ENCODE data around the gene FAHD1.
"Not testable (repeated sequence)": the region's sequence is repeated elsewhere in the genome, so short reads cannot be mapped to it uniquely, and the experiment has no call there.

The FAHD1 gene

DNA sequence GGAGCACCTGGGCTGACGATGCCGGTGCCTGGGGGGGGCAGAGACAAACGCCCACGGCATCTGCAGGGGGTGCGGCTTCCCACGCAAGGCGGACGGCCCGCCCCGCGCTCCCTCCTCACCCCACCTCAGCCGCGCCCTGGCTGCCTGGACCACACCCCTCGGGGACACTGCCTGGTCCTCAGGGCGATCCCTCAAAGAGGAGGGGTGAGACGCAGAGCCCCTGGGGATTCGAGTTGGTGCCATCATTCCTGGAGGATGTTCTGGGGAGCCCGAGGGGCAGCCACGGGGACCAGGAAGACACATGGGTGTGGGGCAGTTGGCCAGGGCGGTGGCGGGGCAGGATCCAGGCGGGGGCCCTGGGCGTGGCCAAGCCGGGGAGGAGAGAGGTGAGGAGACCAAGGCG lies 37.4 kb upstream of the FAHD1 start:
- DNase-seq (ENCODE audit: low read depth) = no peak

DNA sequence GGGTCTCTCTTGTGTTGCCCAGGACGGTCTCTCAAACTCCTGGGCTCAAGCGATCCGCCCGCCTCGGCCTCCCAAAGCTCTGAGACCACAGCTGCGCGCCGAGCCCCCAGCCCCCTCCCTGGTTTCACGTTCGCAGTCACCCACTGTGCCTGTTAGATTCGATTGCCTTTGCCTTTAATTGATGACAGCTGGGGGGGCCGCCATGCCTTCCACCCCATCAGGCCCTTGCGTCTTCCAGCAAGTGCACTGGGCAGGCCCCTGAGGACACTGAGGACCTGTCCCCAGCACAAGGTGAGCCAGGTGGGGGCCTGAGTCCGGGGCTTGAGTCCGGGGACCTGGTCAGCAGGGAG lies 36.8 kb upstream of the FAHD1 start:
- DNase-seq (ENCODE audit: low read depth) = no peak

DNA sequence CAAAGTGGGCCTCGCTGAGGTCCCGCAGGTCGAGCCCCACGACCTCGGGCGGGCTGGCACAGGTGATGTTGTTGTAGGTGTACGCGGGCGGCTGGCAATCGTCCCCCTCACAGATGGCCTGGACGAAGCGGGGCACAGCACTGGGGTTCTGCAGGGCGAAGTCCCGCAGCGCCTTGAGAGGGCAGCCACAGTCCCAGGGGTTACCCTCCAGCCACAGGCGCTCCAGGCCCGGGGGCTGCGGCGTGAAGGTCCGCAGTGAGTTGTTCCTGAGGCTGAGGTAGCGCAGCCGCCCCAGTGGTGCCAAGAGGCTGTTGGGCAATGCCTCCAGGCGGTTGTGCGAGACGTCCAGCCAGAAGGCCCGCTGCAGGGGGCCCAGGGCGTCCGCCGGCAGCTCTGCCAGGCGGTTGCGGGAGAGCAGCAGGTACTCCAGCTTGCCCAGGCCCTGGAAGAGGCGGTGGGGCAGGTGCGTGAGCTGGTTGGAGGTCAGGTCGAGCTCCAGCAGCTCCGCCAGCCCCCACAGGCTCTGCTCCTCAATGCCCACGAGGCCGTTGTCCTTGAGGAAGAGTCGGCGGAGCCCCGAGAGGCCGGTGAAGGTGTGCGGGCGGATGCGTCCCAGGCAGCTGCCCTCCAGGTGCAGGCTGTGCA lies 36.3 kb upstream of the FAHD1 start:
- DNase-seq (ENCODE audit: low read depth) = no peak

DNA sequence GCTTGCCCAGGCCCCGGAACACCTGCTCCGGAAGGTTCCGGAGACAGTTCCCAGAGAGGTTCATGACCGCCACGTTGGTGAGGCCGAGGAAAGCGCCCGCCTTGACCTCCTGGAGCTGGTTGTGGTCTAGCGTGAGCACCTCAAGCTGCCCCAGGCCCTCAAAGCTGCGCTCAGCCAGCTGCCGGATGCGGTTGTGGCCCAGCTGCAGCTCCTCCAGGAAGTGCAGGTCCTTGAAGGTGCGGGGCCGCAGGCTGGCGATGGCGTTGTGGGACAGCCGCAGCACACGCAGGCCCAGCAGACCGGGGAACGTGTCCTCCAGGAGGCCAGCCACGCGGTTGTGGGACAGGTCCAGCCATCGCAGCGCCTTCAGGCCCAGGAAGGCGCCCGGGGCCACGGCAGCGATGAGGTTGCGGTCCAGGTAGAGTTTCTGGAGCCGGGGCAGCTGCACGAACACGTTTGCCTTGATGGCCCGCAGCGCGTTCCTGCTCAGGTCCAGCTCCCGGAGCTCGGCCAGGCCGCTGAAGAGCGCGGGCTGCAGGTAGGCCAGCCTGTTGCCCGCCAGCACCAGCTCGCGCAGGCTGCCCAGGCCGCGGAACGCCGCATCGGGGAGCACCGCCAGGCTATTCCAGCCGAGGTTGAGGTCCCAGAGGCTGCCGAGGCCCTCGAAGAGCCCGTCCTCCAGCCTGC lies 35.6 kb upstream of the FAHD1 start:
- no peak for DNase-seq (ENCODE audit: low read depth)

DNA sequence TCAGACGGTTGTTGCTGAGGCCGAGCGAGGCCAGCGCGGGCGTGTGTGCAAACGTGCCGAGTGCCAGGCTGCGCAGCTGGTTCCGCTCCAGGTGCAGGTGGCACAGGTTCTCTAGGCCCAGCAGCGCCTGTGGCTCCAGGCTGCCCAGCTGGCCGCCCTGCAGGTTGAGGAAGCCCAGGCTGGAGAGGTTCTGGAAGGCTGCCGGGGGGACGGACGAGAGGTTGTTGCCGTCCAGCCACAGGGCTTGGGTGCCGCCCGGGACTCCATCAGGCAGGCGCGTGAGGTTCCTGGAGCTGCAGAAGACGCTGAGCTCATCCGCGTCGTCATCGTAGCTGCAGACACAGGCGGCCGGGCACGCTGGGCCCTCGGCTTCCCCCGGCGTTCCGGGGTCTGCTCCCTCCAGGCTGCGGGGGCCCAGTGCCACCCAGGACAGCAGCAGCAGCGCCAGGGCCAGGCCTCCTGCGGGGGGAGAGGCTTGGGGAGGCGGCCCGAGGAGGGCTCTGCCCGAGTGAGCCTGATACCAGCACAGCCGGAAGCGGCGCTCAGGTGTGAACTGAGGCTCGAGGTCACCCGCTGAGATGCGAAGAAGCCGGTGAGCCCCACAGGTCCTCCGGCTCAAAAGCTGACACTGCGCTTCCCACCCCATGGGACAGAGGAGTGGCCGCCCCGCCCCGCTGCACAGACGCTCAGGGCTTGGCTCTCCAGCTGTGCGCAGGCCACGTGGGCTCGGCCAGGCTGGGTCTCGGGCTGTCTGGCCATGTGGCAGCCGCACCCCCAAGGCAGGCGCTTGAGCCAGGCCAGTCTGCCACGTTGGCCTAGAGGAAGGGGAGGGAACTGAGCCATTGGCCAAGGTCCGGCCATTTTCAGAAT lies 34.8 kb upstream of the FAHD1 start:
- no peak for DNase-seq (ENCODE audit: low read depth)

DNA sequence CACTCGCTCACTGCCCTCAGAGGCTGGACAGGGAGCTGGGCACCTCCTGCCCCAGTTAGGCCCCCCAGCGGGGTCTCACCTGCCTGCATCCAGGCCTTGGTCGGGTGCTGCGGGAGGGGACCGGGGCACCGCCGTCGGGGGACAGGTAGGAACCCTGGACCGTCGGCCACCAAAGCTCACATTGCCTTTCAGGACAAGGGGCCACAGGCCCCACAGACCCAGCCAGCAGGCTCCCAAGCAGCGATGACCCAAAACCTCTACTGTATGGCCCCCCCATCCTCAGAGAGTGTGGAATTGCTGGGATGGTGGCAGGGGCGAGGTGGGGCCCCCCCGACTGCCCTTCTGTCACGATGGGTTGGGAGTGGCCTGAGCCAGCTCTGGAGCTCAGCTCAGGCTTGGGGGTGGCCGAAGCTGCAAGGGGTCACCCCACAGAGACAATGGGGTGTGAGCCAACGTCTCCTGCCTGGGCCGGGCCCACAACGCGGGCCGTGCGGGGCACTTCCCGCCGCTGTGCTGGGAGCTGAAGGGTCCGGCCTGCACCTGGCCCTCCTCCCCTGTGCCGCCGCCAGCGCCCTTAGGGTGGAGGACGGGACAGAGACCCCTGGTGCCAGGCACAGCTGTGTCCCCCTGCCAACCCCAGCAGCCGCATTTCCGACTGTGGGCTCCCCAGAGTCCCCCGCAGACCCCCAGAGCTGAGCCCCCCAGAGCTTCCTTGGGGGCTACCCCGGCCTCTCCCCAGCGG lies 34.0 kb upstream of the FAHD1 start:
- no peak for DNase-seq (ENCODE audit: low read depth)

DNA sequence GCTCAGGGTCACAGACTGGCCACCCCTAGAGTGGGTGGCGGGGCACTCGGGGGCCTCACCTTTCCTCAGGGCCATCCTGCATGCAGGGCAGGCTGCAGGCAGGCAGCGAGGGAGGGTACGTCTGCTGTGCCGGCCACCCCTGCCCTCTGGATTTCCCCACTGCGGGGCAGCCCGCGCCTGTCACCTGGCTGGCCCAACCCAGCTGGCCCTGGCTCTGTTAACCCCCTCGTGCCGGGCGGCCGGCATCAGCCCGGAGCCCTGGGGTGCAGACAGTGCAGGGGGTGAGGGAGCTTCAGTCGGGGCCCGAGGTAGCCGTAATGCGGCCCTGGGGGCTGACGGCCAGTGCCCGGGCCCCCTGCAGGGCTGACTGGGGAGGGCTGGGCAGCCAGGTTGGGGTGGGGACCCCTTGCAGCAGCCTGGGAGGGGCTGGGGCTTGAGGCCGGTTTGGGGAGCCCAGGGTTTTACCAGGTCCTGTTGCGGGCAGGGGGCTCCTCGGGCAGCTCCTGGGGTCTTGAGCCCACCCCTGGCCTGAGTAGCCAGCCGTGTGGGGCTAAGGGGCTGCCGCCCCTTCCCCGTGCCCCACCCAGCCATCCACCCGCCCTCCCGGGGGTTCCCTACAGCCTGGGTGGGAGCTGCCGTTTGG lies 33.3 kb upstream of the FAHD1 start, which contains the start of gene IGFALS:
Gene IGFALS, minus strand, starts transcription at position 128 of the 643 bp plus-strand sequence. Its CDS starts 53 bp downstream, at position 75.
- no peak for DNase-seq (ENCODE audit: low read depth)

DNA sequence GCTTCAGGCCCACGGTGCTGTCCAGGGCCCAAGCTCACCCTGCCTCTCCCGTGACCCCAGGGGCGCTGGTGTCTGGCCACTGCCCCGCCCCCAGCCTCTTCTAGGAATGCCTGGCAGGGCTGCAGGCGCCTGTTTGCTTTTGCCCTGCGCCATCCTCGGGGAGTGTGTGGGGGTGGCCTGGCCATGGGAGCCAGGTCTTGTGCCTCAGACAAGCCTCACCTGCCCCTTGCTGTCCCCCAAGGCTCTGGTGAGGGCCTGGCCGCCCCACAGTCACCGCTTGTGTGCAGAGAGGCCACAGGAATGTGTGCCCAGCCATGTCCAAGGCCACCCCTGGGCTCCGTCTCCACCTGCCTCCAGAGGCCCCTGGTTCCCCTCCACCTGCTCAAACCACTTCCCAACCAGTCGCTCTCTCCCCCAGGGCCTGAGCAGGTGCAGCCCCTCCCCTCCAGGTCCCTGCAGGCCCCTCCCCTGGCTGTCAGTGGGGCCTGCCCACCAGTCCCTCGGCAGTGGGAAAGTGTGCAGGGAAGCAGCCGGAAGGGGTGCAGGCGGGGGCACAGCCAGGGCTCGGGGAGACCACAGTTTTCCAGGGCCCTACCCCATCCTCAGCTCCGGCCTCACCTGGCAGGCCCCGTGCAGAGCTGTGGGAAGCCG lies 32.7 kb upstream of the FAHD1 start:
- no peak for DNase-seq (ENCODE audit: low read depth)

DNA sequence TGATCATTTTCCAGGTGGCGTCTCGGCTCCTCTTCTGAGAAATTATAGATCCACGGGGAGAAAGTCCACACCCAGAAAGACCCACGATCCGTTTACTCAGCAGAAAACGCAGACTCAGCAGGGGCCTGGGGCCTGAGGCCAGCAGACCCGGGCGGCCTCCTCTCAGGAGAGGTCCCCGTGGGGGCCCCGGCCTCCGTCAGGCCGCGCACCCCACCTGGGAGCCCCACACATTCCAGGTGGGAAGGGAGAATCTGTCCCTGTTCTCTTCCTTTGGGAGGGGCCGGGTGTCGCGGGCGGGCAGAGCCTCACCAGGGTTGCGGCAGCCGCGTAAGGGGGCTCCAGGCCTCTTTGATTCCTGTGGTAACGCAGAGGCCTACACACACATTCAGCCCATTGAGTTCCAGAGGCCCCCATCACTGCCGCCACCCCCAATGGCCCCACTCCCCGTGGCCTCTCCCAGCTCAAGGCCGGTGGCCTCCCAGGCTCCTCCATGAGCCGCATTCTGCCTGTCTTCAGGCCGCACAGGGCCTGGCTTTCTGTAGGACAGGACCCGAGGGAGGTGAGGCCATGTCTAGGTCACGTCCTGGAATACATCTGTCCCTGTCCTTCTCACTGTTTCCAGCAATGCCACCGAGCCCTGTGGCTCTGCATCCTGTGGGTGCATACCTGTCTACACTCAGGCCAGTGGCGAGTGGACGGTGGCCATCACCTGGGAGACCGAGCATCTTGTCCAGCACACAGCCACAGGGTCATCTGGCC lies 31.9 kb upstream of the FAHD1 start:
- DNase-seq (ENCODE audit: low read depth) = no peak

DNA sequence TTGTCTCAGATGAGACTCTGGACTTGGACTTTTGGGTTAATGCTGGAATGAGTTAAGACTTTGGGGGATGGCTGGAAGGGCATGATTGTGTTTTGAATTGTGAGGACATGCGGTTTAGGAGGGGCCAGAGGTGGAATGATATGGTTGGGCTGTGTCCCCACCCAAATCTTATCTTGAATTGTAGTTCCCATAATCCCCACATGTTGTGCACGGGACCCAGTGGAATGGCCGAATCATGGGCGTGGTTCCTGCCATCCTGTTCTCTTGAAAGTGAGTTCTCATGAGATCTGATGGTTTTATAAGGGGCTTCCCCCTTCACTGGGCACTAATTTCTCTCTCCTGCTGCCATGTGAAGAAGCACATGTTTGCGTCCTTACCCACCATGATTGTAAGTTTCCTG lies 27.7 kb upstream of the FAHD1 start:
- not testable (repeated sequence) for DNase-seq (ENCODE audit: low read depth)

DNA sequence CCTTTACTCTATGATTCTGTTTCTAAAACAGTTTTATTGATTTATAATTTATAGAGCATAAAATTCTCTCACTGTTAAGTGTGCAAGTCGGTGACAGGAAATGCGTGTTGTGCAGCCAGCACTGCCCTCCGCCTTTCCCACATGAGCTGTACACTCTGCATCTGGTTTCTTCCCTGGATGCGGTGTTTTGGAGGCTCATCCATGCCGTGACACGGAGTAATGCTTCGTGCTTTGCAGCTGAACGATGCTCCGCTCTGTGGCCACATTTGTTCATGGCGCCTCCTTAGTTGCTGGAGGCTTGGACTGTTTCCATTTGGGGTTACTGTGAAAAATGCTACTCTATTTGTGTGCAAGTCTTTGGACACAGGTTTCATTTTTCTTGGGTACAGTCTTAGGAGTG lies 26.3 kb upstream of the FAHD1 start:
- no peak for DNase-seq (ENCODE audit: low read depth)

DNA sequence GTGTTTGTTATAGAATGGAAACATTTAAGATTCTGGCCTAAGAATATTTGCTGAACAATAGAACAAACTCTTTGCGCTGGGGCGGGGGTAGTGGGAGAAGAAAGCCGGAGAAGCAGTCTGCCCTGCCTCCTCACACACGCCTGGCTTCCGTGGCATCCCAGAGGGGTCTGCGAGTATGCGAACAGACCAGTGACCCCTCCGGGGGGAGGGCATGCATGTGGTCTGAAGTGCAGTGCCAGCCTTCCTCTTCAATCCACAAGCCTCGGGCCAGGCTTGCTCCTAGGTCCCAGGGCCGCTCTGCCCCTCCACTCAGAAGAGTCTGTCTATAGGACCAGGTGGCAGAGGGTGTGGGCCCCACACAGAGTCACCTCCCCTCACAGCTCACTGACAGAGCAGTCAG lies 19.4 kb upstream of the FAHD1 start:
- no peak for DNase-seq (ENCODE audit: low read depth)

DNA sequence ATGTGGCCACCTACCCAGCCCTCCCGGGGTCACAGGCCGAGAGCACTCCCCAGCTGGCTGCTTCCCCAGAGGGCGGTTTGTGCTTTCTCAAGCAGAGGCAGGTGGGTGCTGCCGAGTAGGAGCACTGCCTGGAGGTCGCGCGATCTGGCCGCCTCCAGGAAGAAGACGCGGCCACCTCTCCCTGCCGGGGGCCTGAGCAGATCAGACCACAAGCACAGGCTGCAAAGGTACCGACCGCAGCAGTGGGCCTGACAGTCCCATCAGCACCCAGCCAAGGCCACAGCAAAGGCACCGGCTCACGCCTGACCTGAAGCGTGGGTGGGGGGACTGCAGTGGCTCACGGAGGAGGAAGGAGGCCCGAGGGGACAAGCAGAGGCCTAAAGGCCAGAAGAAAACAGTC lies 18.3 kb upstream of the FAHD1 start:
- DNase-seq (ENCODE audit: low read depth) = no peak

DNA sequence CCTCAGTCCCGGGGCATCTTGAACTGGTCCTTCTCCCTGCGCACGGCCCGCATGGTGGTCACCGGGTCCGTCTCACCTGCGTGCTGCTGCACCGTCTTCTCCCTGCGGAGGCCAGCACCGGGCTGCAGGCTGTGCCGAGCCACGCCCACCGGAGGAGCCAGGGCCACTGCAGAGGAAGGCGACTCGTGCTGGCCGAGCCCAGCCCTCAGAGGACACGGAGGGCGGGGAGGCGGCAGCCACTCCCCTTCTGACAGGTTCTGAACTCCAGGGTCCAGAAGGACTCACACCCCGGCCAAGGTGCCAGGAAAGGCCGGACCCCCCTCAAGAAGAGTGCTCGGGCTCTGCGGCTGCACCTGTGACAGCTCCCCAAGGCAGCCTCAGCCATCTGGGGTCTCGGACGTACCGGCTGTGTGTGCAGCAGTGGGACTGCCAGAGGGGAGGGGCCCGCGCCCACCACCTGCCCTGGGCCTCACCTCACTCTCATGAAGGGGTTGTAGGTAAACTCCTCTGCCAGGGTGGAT lies 17.7 kb upstream of the FAHD1 start:
- no peak for DNase-seq (ENCODE audit: low read depth)

DNA sequence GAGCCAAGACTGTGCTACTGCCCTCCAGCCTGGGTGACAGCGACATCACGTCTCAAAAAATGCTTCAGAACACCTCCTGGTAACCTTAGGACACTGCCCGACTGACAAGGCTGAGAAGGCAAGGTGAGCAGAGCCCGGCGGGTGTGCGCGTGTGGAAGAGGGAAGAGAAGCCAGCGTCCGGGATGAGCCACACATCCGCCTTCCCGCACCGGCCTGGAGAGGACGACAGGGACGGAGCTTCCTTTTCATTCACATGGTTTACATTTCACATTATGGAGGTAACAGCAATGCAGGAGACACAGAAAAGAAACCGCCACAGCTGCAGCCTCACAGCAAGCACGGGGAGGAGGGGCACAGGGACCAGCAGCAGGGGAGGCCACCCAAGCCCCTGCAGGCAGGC lies 16.9 kb upstream of the FAHD1 start:
- no peak for DNase-seq (ENCODE audit: low read depth)

DNA sequence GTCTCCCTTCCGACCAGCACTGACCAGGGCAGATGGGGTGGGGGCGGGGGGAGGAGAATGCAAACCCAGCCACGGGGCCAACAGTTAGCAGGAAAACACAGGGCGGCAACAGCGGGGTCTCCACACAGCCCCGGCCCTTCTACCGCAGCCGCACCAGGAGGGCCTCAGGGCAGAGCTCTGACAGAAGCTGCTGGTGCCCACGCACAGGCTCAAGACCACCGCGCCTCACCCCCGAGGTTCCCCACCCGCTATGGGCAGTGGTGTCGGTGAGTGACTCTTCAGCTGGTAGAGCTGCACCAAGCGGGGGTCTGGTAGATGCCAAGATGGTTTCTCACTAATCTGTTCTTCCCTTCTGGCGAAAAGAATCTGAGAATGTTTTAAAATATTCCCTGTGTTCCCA lies 16.5 kb upstream of the FAHD1 start:
- no peak for DNase-seq (ENCODE audit: low read depth)

DNA sequence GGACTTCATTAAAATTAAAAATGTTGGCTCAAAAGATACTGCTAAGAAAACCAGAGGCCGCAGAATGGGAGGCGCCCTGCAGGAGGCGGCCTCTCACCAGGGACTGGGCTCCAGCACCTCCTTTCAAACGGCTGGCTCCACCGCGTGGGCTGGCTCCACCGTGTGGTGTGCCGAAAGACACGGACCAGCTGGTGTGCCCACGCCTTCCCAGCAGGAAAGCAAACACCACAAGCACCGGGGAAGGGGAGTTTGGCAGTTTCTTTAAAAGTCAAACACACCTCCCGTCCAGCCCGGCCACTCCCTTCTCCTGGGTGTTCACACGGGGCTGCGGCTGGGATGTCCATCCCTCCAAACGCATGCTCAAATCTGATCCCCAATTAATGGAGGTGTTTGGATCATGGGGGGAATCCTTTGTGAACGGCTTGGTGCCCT lies 14.3 kb upstream of the FAHD1 start:
- peak; percentile 24 for DNase-seq (ENCODE audit: low read depth)

DNA sequence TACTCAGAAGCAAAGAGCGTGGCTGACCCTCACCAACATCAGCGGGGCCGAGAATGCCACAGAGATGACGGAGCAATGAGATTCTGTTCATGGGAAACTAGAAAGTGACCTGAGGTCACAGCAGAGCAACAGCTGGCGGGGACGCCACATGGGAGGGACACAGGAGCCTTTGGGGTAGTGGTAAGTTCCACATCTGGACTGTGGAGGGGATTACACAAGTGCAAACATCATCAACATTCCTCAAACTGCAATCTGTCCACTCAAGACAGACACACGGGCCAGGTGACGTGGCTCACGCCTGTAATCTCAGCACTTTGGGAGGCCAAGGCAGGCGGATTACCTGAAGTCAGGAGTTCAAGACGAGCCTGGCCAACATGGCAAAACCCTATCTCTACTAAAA lies 11.5 kb upstream of the FAHD1 start:
- DNase-seq (ENCODE audit: low read depth) = no peak

DNA sequence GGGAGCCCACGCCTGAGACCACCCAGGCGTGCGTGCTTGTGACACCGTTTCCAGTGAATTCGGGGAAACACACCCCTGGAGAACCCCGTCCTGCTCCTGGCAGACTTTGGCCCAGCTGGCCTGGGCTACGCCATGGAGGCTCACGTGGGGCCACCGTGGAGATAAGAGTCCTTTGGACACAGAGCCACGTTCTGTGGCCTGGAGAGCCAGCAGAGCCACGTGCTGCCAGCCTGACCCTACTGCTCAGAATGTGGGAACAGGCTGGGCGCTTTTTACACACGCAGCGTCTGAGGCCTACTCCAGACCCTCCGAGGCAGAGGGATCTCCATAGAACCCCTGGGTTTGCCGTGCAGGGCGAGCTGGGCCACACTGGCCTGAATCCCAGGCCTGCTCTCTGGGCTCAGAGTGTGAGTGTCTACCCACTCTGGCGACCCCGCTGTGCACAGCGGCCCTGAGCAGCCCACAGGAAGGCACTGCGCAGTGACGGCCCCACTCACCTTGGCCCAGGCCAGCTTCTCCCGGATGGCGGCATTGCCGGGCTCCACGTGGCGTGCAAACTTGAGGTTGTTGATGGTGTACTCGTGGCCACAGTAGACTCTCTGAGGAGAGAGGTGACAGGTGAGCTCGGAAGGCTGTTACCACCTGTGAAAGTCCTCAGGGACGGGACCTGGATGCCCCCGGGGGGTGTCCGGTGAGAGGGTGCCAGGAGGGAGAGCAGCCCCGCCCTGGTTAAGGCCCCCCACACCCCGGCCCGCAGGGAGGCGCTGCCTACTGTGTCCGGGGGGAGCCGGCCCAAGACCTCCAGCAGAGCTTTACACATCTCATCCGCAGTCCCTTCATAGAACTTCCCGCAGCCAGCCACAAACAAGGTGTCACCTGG lies 10.4 kb upstream of the FAHD1 start:
- no peak for DNase-seq (ENCODE audit: low read depth)

DNA sequence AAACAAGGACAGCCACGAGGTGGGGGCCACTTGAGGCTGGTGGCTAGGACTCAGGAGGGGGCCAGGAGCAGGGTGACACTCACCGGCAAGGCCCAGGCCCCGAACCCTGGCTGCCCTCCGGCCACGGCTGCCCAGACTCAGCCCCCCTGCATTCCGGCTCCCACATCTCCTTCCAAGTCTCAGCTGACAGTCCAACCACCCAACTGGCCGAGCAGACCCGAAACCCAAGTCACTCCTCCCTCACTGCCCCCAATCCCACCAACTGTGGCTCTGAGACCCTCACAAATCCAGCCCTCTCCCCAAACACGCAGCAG lies 9.8 kb upstream of the FAHD1 start:
- DNase-seq (ENCODE audit: low read depth) = no peak

Data from activated T-helper 1 cell treated with Interleukin-2 at 50 U/mL for 16 hours (primary cell).